HEK293 (cell line): ENCODE results near the gene DAND5.

Source experiments
- ELK4 ChIP-seq: IDR thresholded peaks from 2 replicates; pipeline ENCODE4 v1.6.1; 2011; ENCODE audit warnings: mild to moderate bottlenecking, low read depth, low read length, borderline replicate concordance
- HIC1 ChIP-seq: fragments of 450-650 bp; formaldehyde crosslinking; IDR thresholded peaks from 2 replicates; pipeline ENCODE4 v1.5.1; 2016; ENCODE audit warnings: missing biosample characterization, missing genetic modification characterization
- HOXA7 ChIP-seq: sonication (generic); formaldehyde crosslinking; IDR thresholded peaks from 2 replicates; pipeline ENCODE4 v1.8.1; 2022; ENCODE audit warnings: missing genetic modification reagents, borderline replicate concordance
- IKZF3 ChIP-seq: fragments of 450-650 bp; IDR thresholded peaks from 2 replicates; pipeline ENCODE4 v1.5.0; 2018; ENCODE audit warnings: missing biosample characterization, mild to moderate bottlenecking, missing genetic modification characterization, moderate library complexity
- KLF10 ChIP-seq: fragments of 450-650 bp; IDR thresholded peaks from 2 replicates; pipeline ENCODE4 v1.5.1; 2018; ENCODE audit warnings: missing biosample characterization, mild to moderate bottlenecking, missing genetic modification characterization
- KLF7 ChIP-seq: fragments of 450-650 bp; formaldehyde crosslinking; IDR thresholded peaks from 2 replicates; pipeline ENCODE4 v1.5.1; 2016; ENCODE audit warnings: missing biosample characterization, missing genetic modification characterization, borderline replicate concordance
- OVOL3 ChIP-seq: fragments of 450-650 bp; formaldehyde crosslinking; IDR thresholded peaks from 2 replicates; pipeline ENCODE4 v1.5.1; 2016; ENCODE audit warnings: missing biosample characterization, missing genetic modification characterization
- PRDM1 ChIP-seq: fragments of 450-650 bp; formaldehyde crosslinking; IDR thresholded peaks from 2 replicates; pipeline ENCODE4; 2016; ENCODE audit warnings: missing biosample characterization, missing genetic modification characterization
- SALL2 ChIP-seq: fragments of 450-650 bp; formaldehyde crosslinking; IDR thresholded peaks from 2 replicates; pipeline ENCODE4 v1.5.0; 2017; ENCODE audit warnings: missing biosample characterization, mild to moderate bottlenecking, missing genetic modification characterization, borderline replicate concordance
- SP3 ChIP-seq: fragments of 450-650 bp; formaldehyde crosslinking; IDR thresholded peaks from 2 replicates; pipeline ENCODE4 v1.5.1; 2016; ENCODE audit warnings: missing biosample characterization, missing genetic modification characterization
- SP7 ChIP-seq: fragments of 450-650 bp; formaldehyde crosslinking; IDR thresholded peaks from 2 replicates; pipeline ENCODE4 v1.5.1; 2016; ENCODE audit warnings: missing biosample characterization, missing genetic modification characterization
- ZBTB21 ChIP-seq: fragments of 450-650 bp; formaldehyde crosslinking; IDR thresholded peaks from 2 replicates; pipeline ENCODE4 v1.5.1; 2017; ENCODE audit warnings: missing biosample characterization, missing genetic modification characterization
- ZFP69B ChIP-seq: fragments of 450-650 bp; formaldehyde crosslinking; IDR thresholded peaks from 2 replicates; pipeline ENCODE4 v1.5.1; 2016; ENCODE audit warnings: missing biosample characterization, missing genetic modification characterization
- ZNF138 ChIP-seq: fragments of 450-650 bp; formaldehyde crosslinking; IDR thresholded peaks from 2 replicates; pipeline ENCODE4 v1.5.1; 2016; ENCODE audit warnings: missing biosample characterization, missing genetic modification characterization, borderline replicate concordance
- ZNF148 ChIP-seq: fragments of 450-650 bp; formaldehyde crosslinking; IDR thresholded peaks from 2 replicates; pipeline ENCODE4 v1.5.0; 2017; ENCODE audit warnings: missing biosample characterization, missing genetic modification characterization, borderline replicate concordance
- ZNF155 ChIP-seq: fragments of 450-650 bp; formaldehyde crosslinking; IDR thresholded peaks from 2 replicates; pipeline ENCODE4 v1.5.1; 2016; ENCODE audit warnings: missing biosample characterization, missing genetic modification characterization
- ZNF157 ChIP-seq: fragments of 450-650 bp; formaldehyde crosslinking; IDR thresholded peaks from 2 replicates; pipeline ENCODE4 v1.5.1; 2016; ENCODE audit warnings: missing biosample characterization, missing genetic modification characterization
- ZNF175 ChIP-seq: fragments of 450-650 bp; formaldehyde crosslinking; IDR thresholded peaks from 2 replicates; pipeline ENCODE4 v1.5.1; 2016; ENCODE audit warnings: missing biosample characterization, missing genetic modification characterization
- ZNF274 ChIP-seq, 2 experiments: fragments of 200-500 bp in 1 of 2; fragments of 450-650 bp in 1 of 2; sonication (Bioruptor generic) in 1 of 2; formaldehyde crosslinking in 1 of 2; IDR thresholded peaks; 2 replicates each; pipeline versions ENCODE4 v1.5.1 to v1.6.1; 2014 to 2016; ENCODE audit warnings: borderline replicate concordance in 1 of 2, inconsistent platforms in 1 of 2, low read length in 1 of 2, missing biosample characterization in 1 of 2, missing genetic modification characterization in 1 of 2
- ZNF324 ChIP-seq: fragments of 450-650 bp; formaldehyde crosslinking; IDR thresholded peaks from 2 replicates; pipeline ENCODE4 v1.5.1; 2016; ENCODE audit warnings: missing biosample characterization, missing genetic modification characterization
- ZNF335 ChIP-seq: fragments of 450-650 bp; formaldehyde crosslinking; conservative IDR thresholded peaks from 2 replicates; pipeline ENCODE4 v1.5.1; 2016; ENCODE audit warnings: missing biosample characterization, missing genetic modification characterization
- ZNF37A ChIP-seq: fragments of 450-650 bp; IDR thresholded peaks from 2 replicates; pipeline ENCODE4 v1.5.1; 2018; ENCODE audit warnings: missing biosample characterization, missing genetic modification characterization
- ZNF416 ChIP-seq: fragments of 450-650 bp; formaldehyde crosslinking; IDR thresholded peaks from 2 replicates; pipeline ENCODE4 v1.5.1; 2016; ENCODE audit warnings: missing biosample characterization, missing genetic modification characterization
- ZNF48 ChIP-seq: fragments of 450-650 bp; formaldehyde crosslinking; IDR thresholded peaks from 2 replicates; pipeline ENCODE4 v1.5.1; 2016; ENCODE audit warnings: missing biosample characterization, missing genetic modification characterization
- ZNF707 ChIP-seq: fragments of 450-650 bp; formaldehyde crosslinking; IDR thresholded peaks from 2 replicates; pipeline ENCODE4 v1.5.1; 2016; ENCODE audit warnings: missing biosample characterization, missing genetic modification characterization
- ZNF776 ChIP-seq: fragments of 450-650 bp; formaldehyde crosslinking; IDR thresholded peaks from 2 replicates; pipeline ENCODE4 v1.5.0; 2017; ENCODE audit warnings: missing biosample characterization, missing genetic modification characterization, borderline replicate concordance
- ZNF777 ChIP-seq: fragments of 450-650 bp; formaldehyde crosslinking; IDR thresholded peaks from 2 replicates; pipeline ENCODE4 v1.5.1; 2017; ENCODE audit warnings: missing biosample characterization, missing genetic modification characterization, borderline replicate concordance
- ZNF791 ChIP-seq: fragments of 450-650 bp; formaldehyde crosslinking; IDR thresholded peaks from 2 replicates; pipeline ENCODE4 v1.5.1; 2016; ENCODE audit warnings: missing biosample characterization, missing genetic modification characterization
- ZNF830 ChIP-seq: fragments of 450-650 bp; IDR thresholded peaks from 2 replicates; pipeline ENCODE4 v1.5.0; 2018; ENCODE audit warnings: missing biosample characterization, missing genetic modification characterization, low read depth, mild to moderate bottlenecking, moderate library complexity
- TF ChIP-seq, protein P1 (sequence below): fragments of 450-650 bp; formaldehyde crosslinking; IDR thresholded peaks from 2 replicates; pipeline ENCODE4 v1.5.1; 2017; ENCODE audit warnings: missing biosample characterization, missing genetic modification characterization
- TF ChIP-seq, protein P2 (sequence below): fragments of 450-650 bp; formaldehyde crosslinking; IDR thresholded peaks from 2 replicates; pipeline ENCODE4 v1.5.1; 2016; ENCODE audit warnings: missing biosample characterization, missing genetic modification characterization, borderline replicate concordance

DAND5 gene

GRCh38 chr19:12984143-12984627 is 14.8 kb downstream of the DAND5 start (continued):
- TF ChIP-seq, protein P1, sequence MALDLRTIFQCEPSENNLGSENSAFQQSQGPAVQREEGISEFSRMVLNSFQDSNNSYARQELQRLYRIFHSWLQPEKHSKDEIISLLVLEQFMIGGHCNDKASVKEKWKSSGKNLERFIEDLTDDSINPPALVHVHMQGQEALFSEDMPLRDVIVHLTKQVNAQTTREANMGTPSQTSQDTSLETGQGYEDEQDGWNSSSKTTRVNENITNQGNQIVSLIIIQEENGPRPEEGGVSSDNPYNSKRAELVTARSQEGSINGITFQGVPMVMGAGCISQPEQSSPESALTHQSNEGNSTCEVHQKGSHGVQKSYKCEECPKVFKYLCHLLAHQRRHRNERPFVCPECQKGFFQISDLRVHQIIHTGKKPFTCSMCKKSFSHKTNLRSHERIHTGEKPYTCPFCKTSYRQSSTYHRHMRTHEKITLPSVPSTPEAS (tag by site-specific recombination), result no peak
- TF ChIP-seq ZNF37A (tag by site-specific recombination) (no peak), ZNF416 (tag by site-specific recombination) (no peak), IKZF3 (no peak), ZNF48 (tag by site-specific recombination) (no peak), ZNF791 (tag by site-specific recombination) (no peak), PRDM1 (tag by site-specific recombination) (no peak), ZNF155 (tag by site-specific recombination) (0 out of 2 replicates have a peak, but pooled peaks have one; percentile 10), ZNF148 (tag by site-specific recombination) (no peak), ZNF157 (no peak), ZNF707 (tag by site-specific recombination) (peak; percentile 37), ZNF138 (tag by site-specific recombination) (no peak), KLF7 (tag by site-specific recombination) (no peak), ZNF830 (tag by site-specific recombination) (no peak), ZNF777 (tag by site-specific recombination) (no peak), ZBTB21 (tag by site-specific recombination) (no peak), KLF10 (tag by site-specific recombination) (no peak), ELK4 (no peak), ZNF274 (IDR thresholded peaks at IDR 0.05; ENCODE audit: low read length) (no peak), ZNF274 (tag by site-specific recombination; IDR thresholded peaks at IDR 0.05; ENCODE audit: borderline replicate concordance) (peak; percentile 75), ZNF175 (tag by site-specific recombination) (peak; percentile 38; the same call in 1 of the 2 replicates), HIC1 (no peak), SP3 (tag by site-specific recombination) (no peak), HOXA7 (CRISPR knock-in tag) (no peak), SP7 (tag by site-specific recombination) (no peak), ZNF335 (tag by site-specific recombination) (no peak), SALL2 (tag by site-specific recombination) (no peak), OVOL3 (tag by site-specific recombination) (no peak), ZFP69B (tag by site-specific recombination) (no peak), ZNF776 (no peak), ZNF324 (no peak)
- TF ChIP-seq, protein P2, sequence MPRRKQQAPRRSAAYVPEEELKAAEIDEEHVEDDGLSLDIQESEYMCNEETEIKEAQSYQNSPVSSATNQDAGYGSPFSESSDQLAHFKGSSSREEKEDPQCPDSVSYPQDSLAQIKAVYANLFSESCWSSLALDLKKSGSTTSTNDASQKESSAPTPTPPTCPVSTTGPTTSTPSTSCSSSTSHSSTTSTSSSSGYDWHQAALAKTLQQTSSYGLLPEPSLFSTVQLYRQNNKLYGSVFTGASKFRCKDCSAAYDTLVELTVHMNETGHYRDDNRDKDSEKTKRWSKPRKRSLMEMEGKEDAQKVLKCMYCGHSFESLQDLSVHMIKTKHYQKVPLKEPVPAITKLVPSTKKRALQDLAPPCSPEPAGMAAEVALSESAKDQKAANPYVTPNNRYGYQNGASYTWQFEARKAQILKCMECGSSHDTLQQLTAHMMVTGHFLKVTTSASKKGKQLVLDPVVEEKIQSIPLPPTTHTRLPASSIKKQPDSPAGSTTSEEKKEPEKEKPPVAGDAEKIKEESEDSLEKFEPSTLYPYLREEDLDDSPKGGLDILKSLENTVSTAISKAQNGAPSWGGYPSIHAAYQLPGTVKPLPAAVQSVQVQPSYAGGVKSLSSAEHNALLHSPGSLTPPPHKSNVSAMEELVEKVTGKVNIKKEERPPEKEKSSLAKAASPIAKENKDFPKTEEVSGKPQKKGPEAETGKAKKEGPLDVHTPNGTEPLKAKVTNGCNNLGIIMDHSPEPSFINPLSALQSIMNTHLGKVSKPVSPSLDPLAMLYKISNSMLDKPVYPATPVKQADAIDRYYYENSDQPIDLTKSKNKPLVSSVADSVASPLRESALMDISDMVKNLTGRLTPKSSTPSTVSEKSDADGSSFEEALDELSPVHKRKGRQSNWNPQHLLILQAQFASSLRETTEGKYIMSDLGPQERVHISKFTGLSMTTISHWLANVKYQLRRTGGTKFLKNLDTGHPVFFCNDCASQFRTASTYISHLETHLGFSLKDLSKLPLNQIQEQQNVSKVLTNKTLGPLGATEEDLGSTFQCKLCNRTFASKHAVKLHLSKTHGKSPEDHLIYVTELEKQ (tag by site-specific recombination), result no peak
